Measurements from ENCODE around the gene YARS1. TPM values are rescaled to one million over a fixed set of nuclear protein-coding genes. Genes with fewer than 3 reads are reported as not detected.
A peak's percentile ranks its signal among the peaks of the same experiment; 100 is the strongest.

YARS1 gene
- total RNA-seq, 1 donor from 2014 or later = 219 TPM

DNA sequence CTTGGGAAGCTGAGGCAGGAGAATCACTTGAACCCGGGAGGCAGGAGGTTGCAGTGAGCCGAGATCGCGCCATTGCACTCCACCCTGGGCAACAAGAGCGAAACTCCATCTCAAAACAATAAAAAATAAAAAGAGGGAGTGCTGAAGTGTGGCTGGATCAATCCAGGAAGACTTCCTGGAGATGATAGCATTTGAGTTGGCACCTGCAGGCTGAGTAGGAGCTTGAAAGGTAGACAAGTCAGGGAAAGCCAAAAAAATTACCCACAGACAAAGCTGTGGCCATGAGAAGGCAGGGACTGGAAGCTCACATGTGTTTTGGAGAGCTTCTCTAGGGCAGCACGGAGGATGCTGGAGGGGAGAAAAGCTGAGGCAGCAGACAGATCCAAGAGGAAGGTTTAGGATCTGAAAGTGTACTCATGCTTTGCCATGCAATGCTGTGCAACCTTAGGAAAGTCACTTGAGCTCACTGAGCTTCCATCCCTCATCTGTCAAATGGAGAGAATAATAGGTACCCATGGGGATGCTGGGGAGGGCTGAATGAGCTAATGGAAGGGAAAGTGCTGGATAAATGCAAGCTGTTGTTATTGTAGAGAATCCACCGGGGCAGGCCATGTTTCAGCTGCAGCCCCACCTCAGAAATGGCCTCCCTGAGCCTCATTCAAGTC, 88.6 kb downstream of the YARS1 start:
- H3K9me3 Mint-ChIP-seq (ENCODE audit: unreplicated experiment) = no peaks in the 10 kb centered on the region

DNA sequence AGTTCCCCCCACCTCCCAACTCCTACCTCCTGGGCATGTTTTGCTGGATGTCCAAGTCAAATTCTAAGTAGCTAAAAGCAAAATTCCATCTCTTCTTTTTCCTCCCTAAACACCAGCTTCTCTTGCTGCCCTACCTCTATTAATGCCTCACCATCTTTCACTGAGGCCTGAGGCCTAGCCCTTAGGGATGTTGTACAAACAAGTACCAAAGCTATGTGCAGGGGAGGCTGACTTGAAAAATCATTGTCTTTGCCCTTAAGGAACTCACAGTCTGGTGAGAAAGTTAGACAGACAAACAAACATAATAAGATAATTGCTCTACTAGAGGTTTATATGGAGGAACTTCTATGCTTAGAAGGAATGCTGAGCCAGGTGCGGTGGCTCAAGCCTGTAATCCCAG, 89.3 kb downstream of the YARS1 start:
- TF ChIP-seq, protein P1, sequence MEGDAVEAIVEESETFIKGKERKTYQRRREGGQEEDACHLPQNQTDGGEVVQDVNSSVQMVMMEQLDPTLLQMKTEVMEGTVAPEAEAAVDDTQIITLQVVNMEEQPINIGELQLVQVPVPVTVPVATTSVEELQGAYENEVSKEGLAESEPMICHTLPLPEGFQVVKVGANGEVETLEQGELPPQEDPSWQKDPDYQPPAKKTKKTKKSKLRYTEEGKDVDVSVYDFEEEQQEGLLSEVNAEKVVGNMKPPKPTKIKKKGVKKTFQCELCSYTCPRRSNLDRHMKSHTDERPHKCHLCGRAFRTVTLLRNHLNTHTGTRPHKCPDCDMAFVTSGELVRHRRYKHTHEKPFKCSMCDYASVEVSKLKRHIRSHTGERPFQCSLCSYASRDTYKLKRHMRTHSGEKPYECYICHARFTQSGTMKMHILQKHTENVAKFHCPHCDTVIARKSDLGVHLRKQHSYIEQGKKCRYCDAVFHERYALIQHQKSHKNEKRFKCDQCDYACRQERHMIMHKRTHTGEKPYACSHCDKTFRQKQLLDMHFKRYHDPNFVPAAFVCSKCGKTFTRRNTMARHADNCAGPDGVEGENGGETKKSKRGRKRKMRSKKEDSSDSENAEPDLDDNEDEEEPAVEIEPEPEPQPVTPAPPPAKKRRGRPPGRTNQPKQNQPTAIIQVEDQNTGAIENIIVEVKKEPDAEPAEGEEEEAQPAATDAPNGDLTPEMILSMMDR (IDR thresholded peaks at IDR 0.05; ENCODE audit: insufficient read depth, low read depth, low read length) = no peak
- TF ChIP-seq EZH2 (IDR thresholded peaks at IDR 0.05; ENCODE audit: insufficient read depth, low read length) = no peak
- H3K27ac Mint-ChIP-seq (ENCODE audit: unreplicated experiment) = no peak overlapping the region
- no peak overlapping the region for H2AFZ ChIP-seq (ENCODE audit: low read depth, low read length)
- no peaks in the 10 kb centered on the region for H3K9me3 Mint-ChIP-seq (ENCODE audit: unreplicated experiment)
- no peaks in the 10 kb centered on the region for H4K20me1 ChIP-seq (ENCODE audit: insufficient read depth, low read length)
- no peak overlapping the region for H3K4me3 ChIP-seq (ENCODE audit: insufficient read depth, low read depth, low read length)
- FAIRE-seq (no peak), DNase-seq (ENCODE audit: low read depth) (no peak)
- H3K9ac ChIP-seq (ENCODE audit: low read length) = no peak overlapping the region
- H3K4me1 ChIP-seq (ENCODE audit: insufficient read depth, low read length) = peaks cover 24% of the 10 kb centered on the region
- H3K27me3 ChIP-seq (ENCODE audit: insufficient read depth, low read length) = no peaks in the 10 kb centered on the region
- H3K36me3 Mint-ChIP-seq (ENCODE audit: low read depth, unreplicated experiment) = peaks cover 1% of the 10 kb centered on the region
- H3K4me1 Mint-ChIP-seq (ENCODE audit: low read depth, unreplicated experiment) = peaks cover 22% of the 10 kb centered on the region
- H3K79me2 ChIP-seq (ENCODE audit: insufficient read depth, low read length) = no peaks in the 10 kb centered on the region
- no peaks in the 10 kb centered on the region for H3K27me3 Mint-ChIP-seq (ENCODE audit: low read depth, unreplicated experiment)
- H3K36me3 ChIP-seq (ENCODE audit: insufficient read depth, low read length) = no peaks in the 10 kb centered on the region
- no peak overlapping the region for H3K27ac ChIP-seq (ENCODE audit: low read depth, low read length)
- H3K4me2 ChIP-seq (ENCODE audit: low read length) = no peak overlapping the region
- H3K9me3 ChIP-seq (ENCODE audit: insufficient read depth, low read depth, low read length) = no peaks in the 10 kb centered on the region
- no peak overlapping the region for H3K4me3 Mint-ChIP-seq (ENCODE audit: unreplicated experiment)

More for the DNA sequence above, 88.6 kb downstream of the YARS1 start:
- Histone ChIP-seq H4K20me1 (ENCODE audit: insufficient read depth, low read length) (no peaks in the 10 kb centered on the region), H3K4me3 (ENCODE audit: insufficient read depth, low read depth, low read length) (no peak overlapping the region), H3K9ac (ENCODE audit: low read length) (no peak overlapping the region), H3K27me3 (ENCODE audit: insufficient read depth, low read length) (no peaks in the 10 kb centered on the region), H3K27ac (ENCODE audit: low read depth, low read length) (no peak overlapping the region), H3K36me3 (ENCODE audit: insufficient read depth, low read length) (no peaks in the 10 kb centered on the region), H2AFZ (ENCODE audit: low read depth, low read length) (no peak overlapping the region), H3K4me1 (ENCODE audit: insufficient read depth, low read length) (peaks cover 24% of the 10 kb centered on the region), H3K4me2 (ENCODE audit: low read length) (no peak overlapping the region), H3K79me2 (ENCODE audit: insufficient read depth, low read length) (no peaks in the 10 kb centered on the region), H3K9me3 (ENCODE audit: insufficient read depth, low read depth, low read length) (no peaks in the 10 kb centered on the region)
- no peaks in the 10 kb centered on the region for H3K27me3 Mint-ChIP-seq (ENCODE audit: low read depth, unreplicated experiment)
- H3K4me1 Mint-ChIP-seq (ENCODE audit: low read depth, unreplicated experiment) = peaks cover 25% of the 10 kb centered on the region
- DNase-seq (ENCODE audit: low read depth) (no peak), FAIRE-seq (no peak)
- peaks cover 1% of the 10 kb centered on the region for H3K36me3 Mint-ChIP-seq (ENCODE audit: low read depth, unreplicated experiment)
- H3K4me3 Mint-ChIP-seq (ENCODE audit: unreplicated experiment) = no peak overlapping the region
- no peak overlapping the region for H3K27ac Mint-ChIP-seq (ENCODE audit: unreplicated experiment)
- TF ChIP-seq EZH2 (IDR thresholded peaks at IDR 0.05; ENCODE audit: insufficient read depth, low read length) = no peak
- TF ChIP-seq, protein P1 (IDR thresholded peaks at IDR 0.05; ENCODE audit: insufficient read depth, low read depth, low read length) = no peak

DNA sequence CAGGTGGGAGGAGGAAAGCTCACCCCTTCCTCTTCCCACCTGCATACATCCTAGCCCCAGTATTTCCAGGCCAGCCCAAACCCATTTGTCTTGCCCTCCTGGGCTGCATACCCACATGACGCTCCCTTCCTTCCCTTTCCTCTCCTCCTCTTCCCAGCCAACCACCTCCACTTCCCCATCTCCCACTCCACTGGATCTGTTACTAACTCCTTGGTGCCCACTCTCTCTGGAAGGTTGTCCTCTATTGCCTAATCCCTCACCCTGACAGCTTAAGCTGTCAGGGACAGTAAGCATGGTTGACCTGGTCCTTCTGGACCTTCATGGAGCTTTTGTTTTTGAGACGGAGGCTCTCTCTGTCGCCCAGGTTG, 91.6 kb downstream of the YARS1 start:
- H3K4me2 ChIP-seq (ENCODE audit: low read length) = peak overlapping the region; percentile 43
- H3K4me1 Mint-ChIP-seq (ENCODE audit: low read depth, unreplicated experiment) = peaks cover 22% of the 10 kb centered on the region
- H2AFZ ChIP-seq (ENCODE audit: low read depth, low read length) = peak overlapping the region; percentile 28
- H3K79me2 ChIP-seq (ENCODE audit: insufficient read depth, low read length) = no peaks in the 10 kb centered on the region
- H3K4me1 ChIP-seq (ENCODE audit: insufficient read depth, low read length) = peaks cover 24% of the 10 kb centered on the region
- H3K36me3 ChIP-seq (ENCODE audit: insufficient read depth, low read length) = no peaks in the 10 kb centered on the region
- no peak overlapping the region for H3K9ac ChIP-seq (ENCODE audit: low read length)
- no peaks in the 10 kb centered on the region for H3K27me3 ChIP-seq (ENCODE audit: insufficient read depth, low read length)
- FAIRE-seq (no peak), DNase-seq (ENCODE audit: low read depth) (no peak)
- no peaks in the 10 kb centered on the region for H3K9me3 ChIP-seq (ENCODE audit: insufficient read depth, low read depth, low read length)
- peak overlapping the region; percentile 95 for H3K27ac Mint-ChIP-seq (ENCODE audit: unreplicated experiment)
- H3K27me3 Mint-ChIP-seq (ENCODE audit: low read depth, unreplicated experiment) = no peaks in the 10 kb centered on the region
- no peaks in the 10 kb centered on the region for H3K9me3 Mint-ChIP-seq (ENCODE audit: unreplicated experiment)
- TF ChIP-seq, protein P1 (IDR thresholded peaks at IDR 0.05; ENCODE audit: insufficient read depth, low read depth, low read length) = no peak
- TF ChIP-seq EZH2 (IDR thresholded peaks at IDR 0.05; ENCODE audit: insufficient read depth, low read length) = no peak
- peak overlapping the region; percentile 77 for H3K4me3 Mint-ChIP-seq (ENCODE audit: unreplicated experiment)
- no peaks in the 10 kb centered on the region for H3K36me3 Mint-ChIP-seq (ENCODE audit: low read depth, unreplicated experiment)
- no peaks in the 10 kb centered on the region for H4K20me1 ChIP-seq (ENCODE audit: insufficient read depth, low read length)
- no peak overlapping the region for H3K4me3 ChIP-seq (ENCODE audit: insufficient read depth, low read depth, low read length)
- H3K27ac ChIP-seq (ENCODE audit: low read depth, low read length) = peak overlapping the region; percentile 41

Measured in astrocyte (in vitro differentiated cells and primary cell).